IPS DF 6.9 (cell line): ENCODE results near the gene ZNF580.

ENCODE experiments used
- DNase-seq: peaks from one replicate; pipeline ENCODE4 v3.0.0-alpha.2; 2013; ENCODE audit warnings: low read depth, low spot score
- H3K27ac ChIP-seq: one replicate; pipeline ENCODE4 v1.5.1; 2013; ENCODE audit warnings: low read length, control low read depth
- H3K27me3 ChIP-seq: 2 replicates; pipeline ENCODE4 v1.6.1; 2013; ENCODE audit warnings: mild to moderate bottlenecking, low read length; ENCODE audit not compliant: control insufficient read depth, insufficient read depth
- H3K36me3 ChIP-seq: 2 replicates; pipeline ENCODE4 v1.6.1; 2013; ENCODE audit warnings: low read length; ENCODE audit not compliant: control insufficient read depth, insufficient read depth
- H3K4me1 ChIP-seq: 2 replicates; pipeline ENCODE4 v1.6.1; 2013; ENCODE audit warnings: low read length; ENCODE audit not compliant: control insufficient read depth, insufficient read depth
- H3K4me3 ChIP-seq: 2 replicates; pipeline ENCODE4 v1.5.1; 2013; ENCODE audit warnings: mild to moderate bottlenecking, low read length
- H3K9me3 ChIP-seq: 2 replicates; pipeline ENCODE4 v1.6.1; 2013; ENCODE audit warnings: low read length, inconsistent platforms; ENCODE audit not compliant: control insufficient read depth, insufficient read depth
- WGBS: extraction: QIAGEN DNeasy Blood & Tissue Kit; methylation state at CpG from one replicate; pipeline ENCODE4 v1.1.7; 2013; ENCODE audit warnings: mixed read lengths, missing lambda C conversion rate; ENCODE audit not compliant: insufficient read length, insufficient coverage; 5-methylcytosine and 5-hydroxymethylcytosine counted together

Gene ZNF580

GRCh38 chr19:55624109-55625003 is 16.4 kb upstream of the ZNF580 start, which contains the start of gene ZNF784:
Gene ZNF784, minus strand, starts transcription at chr19:55624566. Its CDS starts 5 bp downstream, at chr19:55624561.
- H3K4me1 ChIP-seq = no peaks in the 10 kb centered on the region
- WGBS = no CpG with 5 or more reads among the region's 56 CpGs
- H3K27me3 ChIP-seq = no peaks in the 10 kb centered on the region
- no peaks in the 10 kb centered on the region for H3K9me3 ChIP-seq
- no peak for DNase-seq
- H3K27ac ChIP-seq = no peak within 1 kb of the TSS
- H3K36me3 ChIP-seq = no peaks in the 10 kb centered on the region
- H3K4me3 ChIP-seq = peak within 1 kb of the TSS; percentile 99

- no peaks in the 10 kb centered on the region for H3K9me3 ChIP-seq
- no peaks in the 10 kb centered on the region for H3K4me1 ChIP-seq
- no CpG with 5 or more reads among the region's 11 CpGs for WGBS
- peak overlapping the region; percentile 28; the same call in 1 of the 2 replicates for H3K4me3 ChIP-seq
- no peak for DNase-seq
- H3K27ac ChIP-seq = no peak overlapping the region
- no peaks in the 10 kb centered on the region for H3K27me3 ChIP-seq
- H3K36me3 ChIP-seq = no peaks in the 10 kb centered on the region
These were observed 15.8 kb upstream of the ZNF580 start for GRCh38 chr19:55625004-55625326.

GRCh38 chr19:55626350-55626749 is 14.5 kb upstream of the ZNF580 start:
- no CpG with 5 or more reads among the region's 11 CpGs for WGBS
- Histone ChIP-seq H3K27ac (no peak overlapping the region), H3K27me3 (no peaks in the 10 kb centered on the region), H3K36me3 (no peaks in the 10 kb centered on the region), H3K4me3 (no peak overlapping the region), H3K4me1 (no peaks in the 10 kb centered on the region), H3K9me3 (no peaks in the 10 kb centered on the region)
- no peak for DNase-seq

GRCh38 chr19:55632463-55632834 is 8.4 kb upstream of the ZNF580 start:
- Histone ChIP-seq H3K4me3 (no peak overlapping the region), H3K4me1 (peaks cover 2% of the 10 kb centered on the region; the same call in 1 of the 2 replicates), H3K9me3 (no peaks in the 10 kb centered on the region), H3K36me3 (no peaks in the 10 kb centered on the region), H3K27me3 (no peaks in the 10 kb centered on the region), H3K27ac (no peak overlapping the region)
- peak; percentile 94 for DNase-seq
- WGBS = no CpG with 5 or more reads among the region's 3 CpGs

- DNase-seq = no peak
These were observed 6.9 kb upstream of the ZNF580 start for GRCh38 chr19:55633861-55634260.

GRCh38 chr19:55635334-55635717 is 5.5 kb upstream of the ZNF580 start:
- peaks cover 3% of the 10 kb centered on the region; the same call in 1 of the 2 replicates for H3K4me1 ChIP-seq
- H3K36me3 ChIP-seq = no peaks in the 10 kb centered on the region
- no peak overlapping the region for H3K27ac ChIP-seq
- no peaks in the 10 kb centered on the region for H3K9me3 ChIP-seq
- WGBS = no CpG with 5 or more reads among the region's 9 CpGs
- H3K4me3 ChIP-seq = peak overlapping the region; percentile 78
- H3K27me3 ChIP-seq = no peaks in the 10 kb centered on the region
- DNase-seq = no peak

More at GRCh38 chr19:55633861-55634260, 6.9 kb upstream of the ZNF580 start:
- Histone ChIP-seq H3K4me1 (peaks cover 2% of the 10 kb centered on the region; the same call in 1 of the 2 replicates), H3K27ac (no peak overlapping the region), H3K9me3 (no peaks in the 10 kb centered on the region), H3K36me3 (no peaks in the 10 kb centered on the region), H3K4me3 (no peak overlapping the region), H3K27me3 (no peaks in the 10 kb centered on the region)
- no CpG with 5 or more reads among the region's 8 CpGs for WGBS

GRCh38 chr19:55635856-55636440 is 4.9 kb upstream of the ZNF580 start:
- H3K36me3 ChIP-seq = no peaks in the 10 kb centered on the region
- no peak for DNase-seq
- peak overlapping the region; percentile 78; the same call in 1 of the 2 replicates for H3K4me3 ChIP-seq
- H3K27me3 ChIP-seq = no peaks in the 10 kb centered on the region
- WGBS = no CpG with 5 or more reads among the region's 7 CpGs
- no peaks in the 10 kb centered on the region for H3K9me3 ChIP-seq
- H3K27ac ChIP-seq = no peak overlapping the region
- peaks cover 3% of the 10 kb centered on the region; the same call in 1 of the 2 replicates for H3K4me1 ChIP-seq

- Histone ChIP-seq H3K27ac (no peak overlapping the region), H3K4me1 (peaks cover 3% of the 10 kb centered on the region; the same call in 1 of the 2 replicates), H3K27me3 (no peaks in the 10 kb centered on the region), H3K36me3 (no peaks in the 10 kb centered on the region), H3K4me3 (no peak overlapping the region), H3K9me3 (no peaks in the 10 kb centered on the region)
- DNase-seq = no peak
- no CpG with 5 or more reads among the region's 4 CpGs for WGBS
These were observed 4.1 kb upstream of the ZNF580 start for GRCh38 chr19:55636723-55637122.

- H3K4me1 ChIP-seq = peaks cover 3% of the 10 kb centered on the region; the same call in 1 of the 2 replicates
- no CpG with 5 or more reads among the region's 11 CpGs for WGBS
- H3K27ac ChIP-seq = no peak overlapping the region
- H3K9me3 ChIP-seq = no peaks in the 10 kb centered on the region
- no peaks in the 10 kb centered on the region for H3K36me3 ChIP-seq
- H3K4me3 ChIP-seq = no peak overlapping the region
- no peak for DNase-seq
- no peaks in the 10 kb centered on the region for H3K27me3 ChIP-seq
These were observed 3.3 kb upstream of the ZNF580 start for GRCh38 chr19:55637534-55637933.

- H3K4me3 ChIP-seq = no peak overlapping the region
- H3K36me3 ChIP-seq = no peaks in the 10 kb centered on the region
- no peak overlapping the region for H3K27ac ChIP-seq
- no CpG with 5 or more reads among the region's 6 CpGs for WGBS
- peaks cover 3% of the 10 kb centered on the region; the same call in 1 of the 2 replicates for H3K4me1 ChIP-seq
- H3K27me3 ChIP-seq = no peaks in the 10 kb centered on the region
- no peak for DNase-seq
- no peaks in the 10 kb centered on the region for H3K9me3 ChIP-seq
These were observed 1.9 kb upstream of the ZNF580 start for GRCh38 chr19:55638864-55639359.
